Trophoblast cell (in vitro differentiated cells and primary cell): ENCODE results near the gene CTNNA3.

Source experiments
- DNase-seq, 2 donors: peaks; one replicate each; pipeline ENCODE4 v3.0.0-alpha.2; 2016
- H2AFZ ChIP-seq: 2 replicates; pipeline ENCODE4 v1.6.1; 2013; ENCODE audit warnings: low read length, moderate library complexity, mild to moderate bottlenecking; ENCODE audit not compliant: insufficient read depth, poor library complexity
- H2AK5ac ChIP-seq: 2 replicates; pipeline ENCODE4 v1.6.1; 2013; ENCODE audit warnings: mild to moderate bottlenecking, low read length
- H2BK120ac ChIP-seq: 2 replicates; pipeline ENCODE4 v1.6.1; 2013; ENCODE audit warnings: low read length, mild to moderate bottlenecking, moderate library complexity; ENCODE audit not compliant: insufficient read depth, poor library complexity
- H2BK12ac ChIP-seq: 2 replicates; pipeline ENCODE4 v1.6.1; 2013; ENCODE audit warnings: mild to moderate bottlenecking, low read length, moderate library complexity
- H2BK5ac ChIP-seq: 2 replicates; pipeline ENCODE4 v1.6.1; 2013; ENCODE audit warnings: low read length, low read depth, moderate library complexity, mild to moderate bottlenecking; ENCODE audit not compliant: poor library complexity
- H3K14ac ChIP-seq: 2 replicates; pipeline ENCODE4 v1.6.1; 2013; ENCODE audit warnings: mild to moderate bottlenecking, low read length
- H3K18ac ChIP-seq: 2 replicates; pipeline ENCODE4 v1.6.1; 2013; ENCODE audit warnings: mild to moderate bottlenecking, low read length
- H3K23ac ChIP-seq: 2 replicates; pipeline ENCODE4 v1.6.1; 2013; ENCODE audit warnings: low read length
- H3K27ac ChIP-seq: 2 replicates; pipeline ENCODE4 v1.5.1; 2013; ENCODE audit warnings: low read depth, mild to moderate bottlenecking, inconsistent platforms, low read length, moderate library complexity
- H3K27me3 ChIP-seq: 2 replicates; pipeline ENCODE4 v1.6.1; 2013; ENCODE audit warnings: inconsistent platforms, mild to moderate bottlenecking, low read length, moderate library complexity; ENCODE audit not compliant: insufficient read depth
- H3K36me3 ChIP-seq, 2 experiments: 1 replicate in 1 of 2; 2 replicates in 1 of 2; pipeline ENCODE4 v1.6.1; 2013; ENCODE audit warnings: low read length in 2 of 2, mild to moderate bottlenecking in 2 of 2, moderate library complexity in 1 of 2; ENCODE audit not compliant: insufficient read depth in 2 of 2, control insufficient read depth in 1 of 2
- H3K4ac ChIP-seq: 2 replicates; pipeline ENCODE4 v1.6.1; 2013; ENCODE audit warnings: low read depth, mild to moderate bottlenecking, low read length, moderate library complexity
- H3K4me1 ChIP-seq, 2 experiments: 1 replicate in 1 of 2; 2 replicates in 1 of 2; pipeline ENCODE4 v1.6.1; 2013; ENCODE audit warnings: low read length in 2 of 2, mild to moderate bottlenecking in 2 of 2, moderate library complexity in 1 of 2; ENCODE audit not compliant: insufficient read depth in 2 of 2, control insufficient read depth in 1 of 2
- H3K4me2 ChIP-seq: 2 replicates; pipeline ENCODE4 v1.6.1; 2013; ENCODE audit warnings: inconsistent platforms, mild to moderate bottlenecking, low read length, moderate library complexity
- H3K4me3 ChIP-seq: 2 replicates; pipeline ENCODE4 v1.5.1; 2013; ENCODE audit warnings: mild to moderate bottlenecking, low read depth, low read length, inconsistent platforms
- H3K79me1 ChIP-seq: one replicate; pipeline ENCODE4 v1.6.1; 2013; ENCODE audit warnings: low read length
- H3K79me2 ChIP-seq: 2 replicates; pipeline ENCODE4 v1.6.1; 2013; ENCODE audit warnings: low read length, mild to moderate bottlenecking; ENCODE audit not compliant: control insufficient read depth, insufficient read depth, poor library complexity
- H3K9ac ChIP-seq: 2 replicates; pipeline ENCODE4 v1.6.1; 2013; ENCODE audit warnings: mild to moderate bottlenecking, low read length
- H3K9me3 ChIP-seq: 2 replicates; pipeline ENCODE4 v1.6.1; 2013; ENCODE audit warnings: low read depth, mild to moderate bottlenecking, control low read depth, inconsistent platforms, low read length; ENCODE audit not compliant: insufficient read depth
- H4K12ac ChIP-seq: 2 replicates; pipeline ENCODE4 v1.6.1; 2013; ENCODE audit warnings: low read depth, mild to moderate bottlenecking, low read length, moderate library complexity
- H4K8ac ChIP-seq: 2 replicates; pipeline ENCODE4 v1.6.1; 2013; ENCODE audit warnings: low read depth, mild to moderate bottlenecking, low read length, moderate library complexity
- H4K91ac ChIP-seq: one replicate; pipeline ENCODE4 v1.6.1; 2013; ENCODE audit warnings: low read depth, mild to moderate bottlenecking, low read length, moderate library complexity
- WGBS: extraction: QIAGEN DNeasy Blood & Tissue Kit; methylation state at CpG from one replicate; pipeline ENCODE4 v1.1.7; 2013; ENCODE audit warnings: missing lambda C conversion rate; ENCODE audit not compliant: insufficient read length, insufficient coverage; ENCODE audit errors: extremely low coverage; 5-methylcytosine and 5-hydroxymethylcytosine counted together

Gene CTNNA3

GRCh38 chr10:66564287-66564686, 1131.7 kb downstream of the CTNNA3 start:
- Histone ChIP-seq H4K91ac (no peak overlapping the region), H3K4me1 (no peaks in the 10 kb centered on the region), H3K14ac (no peak overlapping the region), H3K27me3 (no peaks in the 10 kb centered on the region), H4K12ac (no peak overlapping the region), H3K27ac (no peak overlapping the region), H3K9ac (no peak overlapping the region), H3K18ac (no peak overlapping the region), H2BK120ac (no peak overlapping the region), H4K8ac (no peak overlapping the region), H2AK5ac (no peak overlapping the region), H3K23ac (no peak overlapping the region), H3K79me1 (no peaks in the 10 kb centered on the region), H3K79me2 (no peaks in the 10 kb centered on the region), H2BK5ac (no peak overlapping the region), H3K4me2 (no peak overlapping the region), H3K4ac (no peak overlapping the region), H3K36me3 (no peaks in the 10 kb centered on the region), H3K9me3 (no peaks in the 10 kb centered on the region), H3K4me3 (no peak overlapping the region), H2AFZ (no peak overlapping the region), H2BK12ac (no peak overlapping the region)
- WGBS: no CpG with 5 or more reads among the region's 3 CpGs
- no peak for DNase-seq

- H3K23ac ChIP-seq: no peak overlapping the region
These were observed 1140.9 kb downstream of the CTNNA3 start for GRCh38 chr10:66555061-66555460.

GRCh38 chr10:66552331-66552730, 1143.7 kb downstream of the CTNNA3 start:
- Histone ChIP-seq H3K23ac (no peak overlapping the region), H3K9ac (no peak overlapping the region), H3K4ac (no peak overlapping the region), H3K4me1 (no peaks in the 10 kb centered on the region), H2BK5ac (no peak overlapping the region), H3K18ac (no peak overlapping the region), H4K8ac (no peak overlapping the region), H3K27ac (no peak overlapping the region), H4K91ac (no peak overlapping the region), H3K14ac (no peak overlapping the region), H3K79me1 (no peaks in the 10 kb centered on the region), H2AK5ac (no peak overlapping the region), H2AFZ (no peak overlapping the region), H4K12ac (no peak overlapping the region), H3K36me3 (no peaks in the 10 kb centered on the region), H3K9me3 (no peaks in the 10 kb centered on the region), H3K4me3 (no peak overlapping the region), H3K4me2 (no peak overlapping the region), H3K79me2 (no peaks in the 10 kb centered on the region), H3K27me3 (no peaks in the 10 kb centered on the region), H2BK120ac (no peak overlapping the region), H2BK12ac (no peak overlapping the region)
- no CpG with 5 or more reads among the region's 1 CpG for WGBS
- DNase-seq: no peak

More at GRCh38 chr10:66555061-66555460, 1140.9 kb downstream of the CTNNA3 start:
- Histone ChIP-seq H3K9me3 (no peaks in the 10 kb centered on the region), H2BK12ac (no peak overlapping the region), H3K14ac (no peak overlapping the region), H2BK5ac (no peak overlapping the region), H3K4me2 (no peak overlapping the region), H4K91ac (no peak overlapping the region), H3K9ac (no peak overlapping the region), H3K18ac (no peak overlapping the region), H2AFZ (no peak overlapping the region), H3K27ac (no peak overlapping the region), H3K4me3 (no peak overlapping the region), H3K27me3 (no peaks in the 10 kb centered on the region), H2AK5ac (no peak overlapping the region), H4K12ac (no peak overlapping the region), H3K79me1 (no peaks in the 10 kb centered on the region), H3K36me3 (no peaks in the 10 kb centered on the region), H2BK120ac (no peak overlapping the region), H3K79me2 (no peaks in the 10 kb centered on the region), H3K4me1 (no peaks in the 10 kb centered on the region), H3K4ac (no peak overlapping the region), H4K8ac (no peak overlapping the region)
- no peak for DNase-seq
- no CpG with 5 or more reads among the region's 2 CpGs for WGBS

- Histone ChIP-seq H3K27ac (no peak overlapping the region), H3K4me1 (no peaks in the 10 kb centered on the region), H4K12ac (no peak overlapping the region), H2AK5ac (no peak overlapping the region), H4K8ac (no peak overlapping the region), H2BK12ac (no peak overlapping the region), H3K4me3 (no peak overlapping the region), H2BK5ac (no peak overlapping the region), H3K79me1 (no peaks in the 10 kb centered on the region), H3K9ac (no peak overlapping the region), H2BK120ac (no peak overlapping the region), H3K14ac (no peak overlapping the region), H3K18ac (no peak overlapping the region), H3K4me2 (no peak overlapping the region), H2AFZ (no peak overlapping the region), H3K4ac (no peak overlapping the region), H4K91ac (no peak overlapping the region), H3K79me2 (no peaks in the 10 kb centered on the region), H3K23ac (no peak overlapping the region), H3K36me3 (no peaks in the 10 kb centered on the region), H3K9me3 (no peaks in the 10 kb centered on the region), H3K27me3 (no peaks in the 10 kb centered on the region)
- no CpG with 5 or more reads among the region's 3 CpGs for WGBS
- DNase-seq: no peak
These were observed 1145.6 kb downstream of the CTNNA3 start for GRCh38 chr10:66550351-66550750.
